NCI-H1930 (cell line): Measurements from ENCODE around the gene SYNGR3.
A peak's percentile ranks its signal among the peaks of the same experiment; 100 is the strongest.
"Not testable (repeated sequence)": the region's sequence is repeated elsewhere in the genome, so short reads cannot be mapped to it uniquely, and the experiment has no call there.

ENCODE experiments used
- DNase-seq, 2 experiments: peaks; one replicate each; lab custom pipeline; 2025; lab: John Stamatoyannopoulos, UW

SYNGR3 gene

GRCh38 chr16:2029350-2029749, 39.6 kb downstream of the SYNGR3 start:
- DNase-seq, result no peak

DNA sequence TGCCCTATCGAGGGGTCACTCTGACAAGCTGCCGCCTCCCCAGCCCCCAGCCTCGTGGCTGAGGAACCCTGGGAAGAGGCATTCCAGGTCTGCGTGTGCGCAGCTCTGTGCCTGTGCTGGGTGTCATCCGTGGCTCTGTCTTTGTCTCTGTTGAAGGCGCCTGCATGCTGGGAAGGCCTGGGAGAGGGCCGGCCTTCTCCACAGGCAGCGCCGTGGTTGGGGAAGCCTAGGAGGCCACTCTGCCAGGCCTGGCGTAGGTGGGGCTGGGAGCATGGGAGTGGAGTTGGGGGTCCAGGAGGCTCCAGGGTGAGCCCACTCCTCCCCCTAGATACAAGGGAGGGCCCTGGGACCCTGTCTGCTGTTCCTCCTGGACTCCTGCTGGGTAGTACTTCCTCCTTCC, 40.3 kb downstream of the SYNGR3 start:
- no peak for DNase-seq

DNA sequence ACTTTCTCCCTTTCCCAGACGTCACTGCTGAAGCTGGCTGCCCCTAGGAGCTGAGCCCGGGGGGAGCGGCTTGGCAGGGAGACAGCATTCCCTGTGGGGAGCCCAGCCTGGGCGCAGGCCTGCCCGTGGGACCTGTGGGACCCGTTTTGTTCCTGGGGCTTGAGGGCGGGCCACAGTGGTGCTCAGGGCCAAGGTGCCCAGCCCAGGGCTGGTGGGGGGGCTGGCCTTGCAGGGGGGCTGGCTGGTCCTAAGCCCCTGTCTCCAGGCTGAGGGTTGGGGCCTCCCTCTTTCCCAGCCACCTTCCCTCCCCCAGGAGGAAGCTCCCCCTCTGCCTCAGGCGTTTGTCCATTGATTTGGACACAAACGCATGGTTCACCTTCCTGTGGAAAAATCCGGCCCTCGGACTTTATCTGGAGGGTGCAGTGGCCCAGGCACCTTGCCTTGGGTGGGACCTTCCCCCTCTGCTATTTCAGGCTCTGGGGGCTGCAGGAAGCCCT, 41.4 kb downstream of the SYNGR3 start:
- DNase-seq, result no peak

GRCh38 chr16:2032285-2033056, 42.7 kb downstream of the SYNGR3 start:
- DNase-seq, result no peak

DNA sequence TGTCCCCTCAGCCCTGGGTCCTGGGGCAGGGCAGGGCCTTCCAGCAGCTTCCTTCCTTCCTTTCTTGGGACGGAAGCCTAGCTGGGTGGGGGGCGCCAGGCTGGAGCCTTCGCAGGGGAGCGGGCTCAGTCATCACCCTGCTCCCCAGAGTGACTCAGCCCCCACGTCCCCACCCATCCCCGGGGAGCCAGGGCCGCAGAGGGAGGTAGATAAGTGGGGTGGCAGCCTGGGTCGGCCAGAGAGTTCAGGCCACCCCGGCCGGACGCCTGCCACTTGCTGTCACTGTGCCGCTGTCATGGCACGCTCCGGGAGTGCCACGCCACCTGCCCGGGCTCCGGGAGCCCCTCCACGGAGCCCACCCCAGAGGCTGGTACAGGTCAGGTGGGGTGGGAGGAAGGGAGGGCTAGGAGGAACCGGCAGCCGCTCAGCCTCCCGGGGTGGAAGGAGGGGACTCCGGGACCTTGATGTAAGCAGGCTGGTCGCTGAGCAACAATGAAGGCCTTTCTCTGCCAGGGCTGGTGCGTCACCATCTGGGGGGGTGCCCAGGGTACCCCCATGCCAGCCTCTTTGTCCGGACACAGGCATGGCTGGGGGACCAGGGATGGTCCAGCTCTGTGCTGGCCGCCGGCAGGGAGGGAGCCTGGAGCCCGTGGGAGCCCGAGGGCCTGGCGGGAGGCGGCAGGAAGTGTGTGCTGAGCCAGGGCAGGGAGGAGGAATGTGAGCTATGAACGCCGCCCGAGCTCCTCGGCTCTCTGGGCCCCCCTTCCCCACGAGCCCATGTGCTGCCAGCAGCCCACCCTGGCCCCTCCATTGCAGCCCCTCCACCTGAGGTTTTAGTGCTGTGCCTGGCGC, 43.5 kb downstream of the SYNGR3 start:
- no peak for DNase-seq

- DNase-seq, result not testable (repeated sequence)
Observed at GRCh38 chr16:2033909-2034695, 44.3 kb downstream of the SYNGR3 start.

GRCh38 chr16:2034696-2035430, 45.1 kb downstream of the SYNGR3 start:
- no peak for DNase-seq

GRCh38 chr16:2035431-2036199, 45.8 kb downstream of the SYNGR3 start:
- DNase-seq, result no peak

DNA sequence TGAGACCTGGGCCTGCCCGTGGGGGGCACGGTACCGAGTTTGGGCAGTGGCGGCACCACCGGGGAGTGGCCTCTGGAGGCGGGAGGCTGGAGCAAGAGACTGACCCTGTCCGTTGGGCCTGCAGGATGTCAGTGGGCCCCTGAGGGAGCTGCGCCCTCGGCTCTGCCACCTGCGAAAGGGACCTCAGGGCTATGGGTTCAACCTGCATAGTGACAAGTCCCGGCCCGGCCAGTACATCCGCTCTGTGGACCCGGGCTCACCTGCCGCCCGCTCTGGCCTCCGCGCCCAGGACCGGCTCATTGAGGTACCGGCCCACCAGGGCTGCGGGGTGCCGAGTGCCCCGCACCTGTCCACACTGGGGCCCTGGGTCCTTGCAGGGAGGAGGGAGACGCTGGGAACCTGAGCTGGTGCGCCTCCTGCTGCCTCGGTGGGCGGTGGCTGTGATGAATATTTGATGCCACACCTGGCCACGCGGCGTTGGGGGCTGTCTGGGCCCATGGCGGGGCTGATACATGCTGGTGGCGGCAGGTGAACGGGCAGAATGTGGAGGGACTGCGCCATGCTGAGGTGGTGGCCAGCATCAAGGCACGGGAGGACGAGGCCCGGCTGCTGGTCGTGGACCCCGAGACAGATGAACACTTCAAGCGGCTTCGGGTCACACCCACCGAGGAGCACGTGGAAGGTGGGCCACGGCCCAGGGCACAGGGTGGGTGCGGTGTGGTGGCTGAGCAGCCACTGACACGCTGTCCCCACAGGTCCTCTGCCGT, 46.6 kb downstream of the SYNGR3 start:
- DNase-seq, result no peak

DNA sequence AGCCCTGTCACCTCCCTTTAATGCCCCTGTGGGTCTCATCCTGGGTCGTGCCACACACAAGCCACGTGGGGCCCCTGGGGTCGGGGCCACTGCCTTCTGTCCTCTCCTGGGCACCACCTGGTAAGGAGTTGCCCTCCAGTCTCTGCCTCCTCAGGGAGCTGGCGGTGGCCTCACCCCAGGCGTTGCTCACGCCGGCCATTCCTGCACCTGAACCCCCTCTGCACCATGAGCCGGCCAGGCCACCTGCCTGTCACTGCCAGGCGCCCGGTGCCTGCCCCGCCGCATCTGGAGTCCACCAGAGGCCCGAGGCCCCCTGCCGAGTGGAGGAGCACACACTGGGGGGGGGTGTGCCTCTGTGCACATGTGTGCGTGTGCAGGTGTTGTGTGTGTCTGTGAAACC, 47.3 kb downstream of the SYNGR3 start:
- DNase-seq, result no peak

DNA sequence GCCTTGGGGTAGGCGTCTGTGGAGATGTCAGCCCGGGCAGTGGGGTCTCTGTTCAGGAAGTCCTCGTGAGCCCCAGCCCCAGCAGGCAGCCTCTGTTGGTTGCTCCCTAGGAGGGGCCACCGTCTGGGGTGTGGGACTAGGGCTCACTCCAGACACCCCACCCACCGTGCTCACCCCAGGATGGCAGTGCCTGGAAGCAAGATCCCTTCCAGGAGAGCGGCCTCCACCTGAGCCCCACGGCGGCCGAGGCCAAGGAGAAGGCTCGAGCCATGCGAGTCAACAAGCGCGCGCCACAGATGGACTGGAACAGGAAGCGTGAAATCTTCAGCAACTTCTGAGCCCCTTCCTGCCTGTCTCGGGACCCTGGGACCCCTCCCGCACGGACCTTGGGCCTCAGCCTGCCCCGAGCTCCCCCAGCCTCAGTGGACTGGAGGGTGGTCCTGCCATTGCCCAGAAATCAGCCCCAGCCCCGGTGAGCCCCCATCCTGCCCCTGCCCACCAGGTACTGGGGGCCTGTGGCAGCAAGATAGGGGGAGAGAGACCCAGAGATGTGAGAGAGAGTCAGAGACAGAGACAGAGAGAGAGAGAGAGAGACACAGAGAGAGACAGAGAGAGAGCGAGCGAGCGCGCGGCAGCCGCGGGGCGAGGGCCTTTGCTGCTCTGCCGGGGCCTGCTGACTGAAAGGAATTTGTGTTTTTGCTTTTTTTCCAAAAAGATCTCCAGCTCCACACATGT, 48.0 kb downstream of the SYNGR3 start:
- DNase-seq, result no peak

GRCh38 chr16:2038382-2039231, 48.8 kb downstream of the SYNGR3 start:
- no peak for DNase-seq

DNA sequence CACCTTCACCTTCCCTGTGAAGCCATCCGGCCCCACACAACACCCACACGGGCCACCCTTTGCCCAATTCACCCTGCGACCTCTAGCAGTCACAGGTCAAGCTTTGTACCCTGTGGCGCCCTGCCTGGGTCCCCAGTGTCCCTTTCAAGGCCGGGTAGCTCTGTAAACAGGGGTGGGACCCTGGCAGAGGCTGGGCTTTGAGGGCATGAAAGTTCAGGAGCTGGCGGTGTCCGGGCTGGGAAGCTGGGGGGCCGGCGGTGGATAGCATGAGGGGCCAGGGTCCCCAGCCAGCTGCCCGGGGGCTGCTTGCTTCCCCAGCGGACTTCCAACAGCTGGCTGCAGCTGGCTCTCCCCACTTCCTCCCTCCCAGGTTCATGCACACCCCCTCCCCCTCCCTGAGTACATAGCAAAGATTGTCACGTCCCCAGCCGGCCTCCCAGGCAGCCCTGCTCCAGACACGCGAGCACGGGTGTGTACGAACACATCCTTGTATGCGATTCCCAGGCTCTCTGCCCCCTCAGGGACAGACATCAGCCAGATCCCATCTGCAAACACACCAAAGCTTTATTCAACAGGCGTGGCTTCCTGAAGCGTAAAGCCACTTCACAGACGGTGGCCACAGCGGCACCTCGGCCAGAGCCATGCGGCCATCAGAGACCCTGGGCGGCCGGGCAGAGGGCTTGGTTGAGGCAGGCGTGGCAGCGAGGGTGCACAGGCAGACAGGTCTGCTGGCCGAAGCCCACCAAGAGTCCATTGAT, 49.7 kb downstream of the SYNGR3 start:
- peak in 1 of 2 experiments; percentile 26 for DNase-seq

- DNase-seq, result no peak
Observed at GRCh38 chr16:2040041-2040786, 50.4 kb downstream of the SYNGR3 start.

DNA sequence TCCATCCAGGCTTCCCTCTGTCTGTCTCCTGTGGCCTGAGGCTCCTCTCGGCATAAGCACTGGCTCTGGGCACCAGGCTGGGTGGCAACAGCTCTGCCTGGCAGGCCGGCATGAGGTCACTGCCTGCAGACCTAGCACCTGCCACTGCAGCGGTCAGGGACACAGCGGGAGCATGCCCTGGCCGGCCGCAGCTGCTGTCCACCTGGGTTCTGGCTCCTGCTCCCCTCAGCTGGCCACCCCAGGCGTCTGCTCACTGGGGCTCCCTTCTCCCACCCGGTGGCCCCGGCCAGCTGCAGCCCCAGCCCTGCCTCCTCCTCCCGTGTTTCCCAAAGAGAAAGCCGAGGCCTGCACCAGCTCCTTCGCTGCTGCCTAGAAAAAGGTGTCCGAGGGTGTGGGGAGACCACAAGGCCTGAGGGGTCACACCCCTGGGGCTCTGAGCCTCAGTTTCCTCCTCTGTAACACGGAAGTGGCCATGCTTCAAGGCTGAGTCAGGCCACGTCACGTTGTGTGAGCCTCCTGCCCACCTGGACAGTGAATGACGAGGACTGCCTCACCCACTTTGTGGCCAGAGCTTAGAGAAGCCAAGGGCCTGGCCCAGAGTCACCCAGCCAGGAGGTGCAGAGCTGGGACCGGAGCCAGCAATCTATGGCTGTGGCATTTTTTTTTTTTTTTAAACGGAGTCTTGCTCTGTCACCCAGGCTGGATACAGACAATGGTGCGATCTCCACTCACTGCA, 51.2 kb downstream of the SYNGR3 start:
- no peak for DNase-seq
